WTC11 (cell line): ENCODE data around the gene FHIP1B. TPM values are rescaled to one million over a fixed set of nuclear protein-coding genes. Genes with fewer than 3 reads are reported as not detected.

Experiments used
- ATAC-seq: fragments of 200-7000 bp; cut with Tn5 transposase; 2 replicates; pipeline ENCODE4 v1.10.0; 2021; ENCODE audit warnings: mild to moderate bottlenecking, moderate library complexity
- CTCF ChIA-PET: fragments of 300-600 bp; sonication (Branson Sonifier 250); formaldehyde crosslinking; loops from one replicate; lab custom pipeline; 2021; ENCODE audit warnings: antibody characterized with exemption; lab: Charles Lee
- POLR2A ChIA-PET: fragments of 350-600 bp; sonication (Branson Sonifier 250); formaldehyde crosslinking; loops from one replicate; lab custom pipeline; 2021; ENCODE audit warnings: antibody characterized with exemption; lab: Charles Lee
- DNase-seq: peaks from one replicate; pipeline ENCODE4 v3.0.0; 2021; ENCODE audit warnings: low spot score
- H3K27ac Mint-ChIP-seq: 2 replicates; pipeline ENCODE4 v1.8.0; 2021; ENCODE audit warnings: mixed read lengths
- H3K27me3 Mint-ChIP-seq: 2 replicates; pipeline ENCODE4 v1.8.0; 2021; ENCODE audit warnings: low read depth, mild to moderate bottlenecking, moderate library complexity, mixed read lengths
- H3K36me3 Mint-ChIP-seq: 2 replicates; pipeline ENCODE4 v1.8.0; 2021; ENCODE audit warnings: mixed read lengths
- H3K4me1 Mint-ChIP-seq: 2 replicates; pipeline ENCODE4 v1.8.0; 2022; ENCODE audit warnings: mixed read lengths
- H3K4me3 Mint-ChIP-seq: 2 replicates; pipeline ENCODE4 v1.8.0; 2021; ENCODE audit warnings: mild to moderate bottlenecking, moderate library complexity, mixed read lengths
- H3K9me3 Mint-ChIP-seq: 2 replicates; pipeline ENCODE4 v1.8.0; 2021; ENCODE audit warnings: mixed read lengths
- GTF2I ChIP-seq: fragments of 250-450 bp; sonication (Bioruptor Pico); conservative IDR thresholded peaks from 2 replicates; pipeline ENCODE4 v1.4.0; 2021; ENCODE audit warnings: mild to moderate bottlenecking
- IRF2 ChIP-seq: sonication (generic); formaldehyde crosslinking; IDR thresholded peaks from 2 replicates; pipeline ENCODE4 v1.8.0; 2022; ENCODE audit warnings: low read depth, missing genetic modification reagents, borderline replicate concordance
- SMAD4 ChIP-seq: sonication (generic); formaldehyde crosslinking; IDR thresholded peaks from 2 replicates; pipeline ENCODE4 v1.8.0; 2022; ENCODE audit warnings: mild to moderate bottlenecking, missing genetic modification reagents
- ZNF138 ChIP-seq: sonication (generic); formaldehyde crosslinking; conservative IDR thresholded peaks from 2 replicates; pipeline ENCODE4 v1.8.1; 2022; ENCODE audit warnings: mild to moderate bottlenecking, moderate library complexity, missing genetic modification reagents
- ZNF416 ChIP-seq: fragments of 250-450 bp; sonication (Bioruptor Pico); IDR thresholded peaks from 2 replicates; pipeline ENCODE4 v1.9.0; 2021; ENCODE audit warnings: mild to moderate bottlenecking, inconsistent platforms
- total RNA-seq: library from RNA; stranded (reverse); gene quantifications from 3 replicates; pipeline ENCODE4 v1.2.3, GENCODE V29; 2021
- TF ChIP-seq, protein P1 (sequence below): sonication (generic); formaldehyde crosslinking; IDR thresholded peaks from 2 replicates; pipeline ENCODE4 v1.8.0; 2022; ENCODE audit warnings: mild to moderate bottlenecking, missing genetic modification reagents
- TF ChIP-seq, protein P2 (sequence below): sonication (generic); formaldehyde crosslinking; IDR thresholded peaks from 2 replicates; pipeline ENCODE4 v1.8.0; 2023; ENCODE audit warnings: missing genetic modification reagents, mild to moderate bottlenecking, borderline replicate concordance
- TF ChIP-seq, protein P3 (sequence below): sonication (generic); formaldehyde crosslinking; IDR thresholded peaks from 2 replicates; pipeline ENCODE4 v1.8.0; 2022; ENCODE audit warnings: mild to moderate bottlenecking, missing genetic modification reagents
- TF ChIP-seq, protein P4 (sequence below): fragments of 250-450 bp; sonication (Bioruptor Pico); IDR thresholded peaks from 2 replicates; pipeline ENCODE4 v1.8.0; 2021; ENCODE audit warnings: mild to moderate bottlenecking

The FHIP1B gene
- total RNA-seq, 1 experiment from 2014 or later: 24.8 TPM

DNA sequence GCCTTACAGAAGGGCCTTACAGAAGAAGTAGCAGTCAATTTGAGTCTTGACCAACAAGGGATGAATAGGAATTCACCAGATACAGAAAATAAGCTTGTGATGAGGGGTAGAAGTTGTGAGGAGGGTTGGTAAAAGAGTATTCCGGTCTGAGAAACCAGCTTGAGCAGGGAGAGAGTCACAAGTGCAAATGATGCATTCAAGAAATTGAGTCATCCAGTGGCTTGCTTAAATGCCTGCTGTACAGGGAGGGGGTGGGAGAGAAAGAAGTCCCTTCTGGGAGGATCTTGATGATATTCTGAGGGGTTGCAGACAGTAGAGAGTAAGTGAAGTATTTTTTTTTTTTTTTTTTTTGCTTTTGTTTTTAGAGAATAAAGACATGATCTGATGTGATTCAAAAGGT lies 34.4 kb upstream of the FHIP1B start:
- TF ChIP-seq, protein P1, sequence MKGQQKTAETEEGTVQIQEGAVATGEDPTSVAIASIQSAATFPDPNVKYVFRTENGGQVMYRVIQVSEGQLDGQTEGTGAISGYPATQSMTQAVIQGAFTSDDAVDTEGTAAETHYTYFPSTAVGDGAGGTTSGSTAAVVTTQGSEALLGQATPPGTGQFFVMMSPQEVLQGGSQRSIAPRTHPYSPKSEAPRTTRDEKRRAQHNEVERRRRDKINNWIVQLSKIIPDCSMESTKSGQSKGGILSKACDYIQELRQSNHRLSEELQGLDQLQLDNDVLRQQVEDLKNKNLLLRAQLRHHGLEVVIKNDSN (CRISPR knock-in tag): no peak
- TF ChIP-seq, protein P2, sequence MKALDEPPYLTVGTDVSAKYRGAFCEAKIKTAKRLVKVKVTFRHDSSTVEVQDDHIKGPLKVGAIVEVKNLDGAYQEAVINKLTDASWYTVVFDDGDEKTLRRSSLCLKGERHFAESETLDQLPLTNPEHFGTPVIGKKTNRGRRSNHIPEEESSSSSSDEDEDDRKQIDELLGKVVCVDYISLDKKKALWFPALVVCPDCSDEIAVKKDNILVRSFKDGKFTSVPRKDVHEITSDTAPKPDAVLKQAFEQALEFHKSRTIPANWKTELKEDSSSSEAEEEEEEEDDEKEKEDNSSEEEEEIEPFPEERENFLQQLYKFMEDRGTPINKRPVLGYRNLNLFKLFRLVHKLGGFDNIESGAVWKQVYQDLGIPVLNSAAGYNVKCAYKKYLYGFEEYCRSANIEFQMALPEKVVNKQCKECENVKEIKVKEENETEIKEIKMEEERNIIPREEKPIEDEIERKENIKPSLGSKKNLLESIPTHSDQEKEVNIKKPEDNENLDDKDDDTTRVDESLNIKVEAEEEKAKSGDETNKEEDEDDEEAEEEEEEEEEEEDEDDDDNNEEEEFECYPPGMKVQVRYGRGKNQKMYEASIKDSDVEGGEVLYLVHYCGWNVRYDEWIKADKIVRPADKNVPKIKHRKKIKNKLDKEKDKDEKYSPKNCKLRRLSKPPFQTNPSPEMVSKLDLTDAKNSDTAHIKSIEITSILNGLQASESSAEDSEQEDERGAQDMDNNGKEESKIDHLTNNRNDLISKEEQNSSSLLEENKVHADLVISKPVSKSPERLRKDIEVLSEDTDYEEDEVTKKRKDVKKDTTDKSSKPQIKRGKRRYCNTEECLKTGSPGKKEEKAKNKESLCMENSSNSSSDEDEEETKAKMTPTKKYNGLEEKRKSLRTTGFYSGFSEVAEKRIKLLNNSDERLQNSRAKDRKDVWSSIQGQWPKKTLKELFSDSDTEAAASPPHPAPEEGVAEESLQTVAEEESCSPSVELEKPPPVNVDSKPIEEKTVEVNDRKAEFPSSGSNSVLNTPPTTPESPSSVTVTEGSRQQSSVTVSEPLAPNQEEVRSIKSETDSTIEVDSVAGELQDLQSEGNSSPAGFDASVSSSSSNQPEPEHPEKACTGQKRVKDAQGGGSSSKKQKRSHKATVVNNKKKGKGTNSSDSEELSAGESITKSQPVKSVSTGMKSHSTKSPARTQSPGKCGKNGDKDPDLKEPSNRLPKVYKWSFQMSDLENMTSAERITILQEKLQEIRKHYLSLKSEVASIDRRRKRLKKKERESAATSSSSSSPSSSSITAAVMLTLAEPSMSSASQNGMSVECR (CRISPR knock-in tag): no peak
- no peak for TF ChIP-seq IRF2 (CRISPR knock-in tag)
- no peak for TF ChIP-seq SMAD4
- no peak for TF ChIP-seq ZNF138
- ATAC-seq (no peak), DNase-seq (no peak)
- peaks cover 7% of the 10 kb centered on the region; the same call in 1 of the 2 replicates for H3K4me1 Mint-ChIP-seq
- no peak overlapping the region for H3K27ac Mint-ChIP-seq
- POLR2A ChIA-PET: interaction anchor here (1.2 to 1.3 kb wide), 2 partner anchors 18 to 21 kb away, joined by 3 to 4 read pairs; no protein-coding TSS in a partner anchor
- CTCF ChIA-PET: interaction anchor here (1.0 to 5.8 kb wide), 6 partner anchors 9 to 94 kb away, joined by 3 to 82 read pairs (median 8); partner anchors contain the start of gene CCKBR
- H3K9me3 Mint-ChIP-seq: no peaks in the 10 kb centered on the region
- peaks cover 24% of the 10 kb centered on the region for H3K27me3 Mint-ChIP-seq
- no peak overlapping the region for H3K4me3 Mint-ChIP-seq
- no peaks in the 10 kb centered on the region for H3K36me3 Mint-ChIP-seq

DNA sequence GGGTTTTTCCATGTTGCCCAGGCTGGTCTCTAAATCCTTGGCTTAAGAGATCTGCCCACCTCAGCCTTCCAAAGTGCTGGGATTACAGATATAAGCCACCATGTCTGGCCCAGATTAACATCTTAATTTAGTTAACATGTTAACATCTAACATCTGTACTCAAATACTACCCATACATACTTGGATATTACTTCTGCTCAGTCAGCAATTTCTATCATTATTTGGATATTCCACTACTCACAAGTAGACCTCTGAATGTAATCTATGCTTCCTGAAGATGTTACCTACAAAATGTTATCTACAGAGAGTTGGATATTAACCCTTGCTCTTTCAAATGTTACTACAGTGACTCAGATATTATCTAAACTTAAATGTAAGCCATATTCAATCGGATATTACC lies 29.2 kb upstream of the FHIP1B start:
- Mint-ChIP-seq H3K27me3 (peaks cover 2% of the 10 kb centered on the region), H3K27ac (no peak overlapping the region), H3K4me3 (no peak overlapping the region), H3K4me1 (no peaks in the 10 kb centered on the region), H3K9me3 (no peaks in the 10 kb centered on the region), H3K36me3 (no peaks in the 10 kb centered on the region)
- DNase-seq (no peak), ATAC-seq (no peak)
- no peak for TF ChIP-seq IRF2 (CRISPR knock-in tag)
- POLR2A ChIA-PET: interaction anchor here (0.7 kb wide), 1 partner anchor 84 kb away, joined by 5 read pairs; no protein-coding TSS in a partner anchor
- CTCF ChIA-PET: interaction anchor here (2.5 to 5.4 kb wide), 2 partner anchors 13 to 18 kb away, joined by 10 to 61 read pairs; no protein-coding TSS in a partner anchor

DNA sequence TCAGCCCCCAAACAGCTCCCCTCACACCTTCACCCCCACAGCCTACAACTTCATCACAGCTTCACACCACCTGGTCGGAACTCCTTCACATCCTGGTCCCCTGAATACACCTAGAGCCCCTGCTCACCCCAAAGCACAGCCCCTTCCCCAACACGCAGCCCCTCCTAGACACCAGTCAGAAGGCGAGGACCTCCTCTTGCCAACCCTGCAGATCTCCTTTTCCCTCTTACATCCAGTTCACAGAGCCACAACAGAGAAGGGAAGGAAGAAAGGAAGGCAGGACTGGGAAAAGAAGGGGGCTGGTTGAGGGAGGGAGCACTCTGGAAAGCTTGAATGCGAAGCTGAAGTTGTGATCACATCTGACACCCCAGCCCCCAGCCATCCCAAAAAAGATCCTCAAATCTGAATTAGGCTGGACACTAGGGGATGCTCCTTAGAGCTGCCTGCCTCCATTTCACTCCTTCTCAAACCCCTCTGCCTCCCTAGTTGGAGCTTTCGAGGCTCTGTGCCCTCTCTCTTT lies 25.8 kb upstream of the FHIP1B start:
- ChIA-PET CTCF (interaction anchor here (0.6 to 5.4 kb wide), 11 partner anchors 9 to 665 kb away, joined by 3 to 85 read pairs (median 32); no protein-coding TSS in a partner anchor), POLR2A (interaction anchor here (3.0 kb wide), 1 partner anchor 60 kb away, joined by 9 read pairs; the partner anchor contains the start of gene CAVIN3)
- no peaks in the 10 kb centered on the region; the same call in 1 of the 2 replicates for H3K27me3 Mint-ChIP-seq
- no peaks in the 10 kb centered on the region for H3K36me3 Mint-ChIP-seq
- no peaks in the 10 kb centered on the region for H3K4me1 Mint-ChIP-seq
- no peak for DNase-seq
- H3K4me3 Mint-ChIP-seq: no peak overlapping the region
- no peak for TF ChIP-seq ZNF416 (CRISPR knock-in tag)
- TF ChIP-seq, protein P3, sequence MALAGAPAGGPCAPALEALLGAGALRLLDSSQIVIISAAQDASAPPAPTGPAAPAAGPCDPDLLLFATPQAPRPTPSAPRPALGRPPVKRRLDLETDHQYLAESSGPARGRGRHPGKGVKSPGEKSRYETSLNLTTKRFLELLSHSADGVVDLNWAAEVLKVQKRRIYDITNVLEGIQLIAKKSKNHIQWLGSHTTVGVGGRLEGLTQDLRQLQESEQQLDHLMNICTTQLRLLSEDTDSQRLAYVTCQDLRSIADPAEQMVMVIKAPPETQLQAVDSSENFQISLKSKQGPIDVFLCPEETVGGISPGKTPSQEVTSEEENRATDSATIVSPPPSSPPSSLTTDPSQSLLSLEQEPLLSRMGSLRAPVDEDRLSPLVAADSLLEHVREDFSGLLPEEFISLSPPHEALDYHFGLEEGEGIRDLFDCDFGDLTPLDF: no peak
- no peak for TF ChIP-seq GTF2I (CRISPR knock-in tag)
- TF ChIP-seq, protein P4, sequence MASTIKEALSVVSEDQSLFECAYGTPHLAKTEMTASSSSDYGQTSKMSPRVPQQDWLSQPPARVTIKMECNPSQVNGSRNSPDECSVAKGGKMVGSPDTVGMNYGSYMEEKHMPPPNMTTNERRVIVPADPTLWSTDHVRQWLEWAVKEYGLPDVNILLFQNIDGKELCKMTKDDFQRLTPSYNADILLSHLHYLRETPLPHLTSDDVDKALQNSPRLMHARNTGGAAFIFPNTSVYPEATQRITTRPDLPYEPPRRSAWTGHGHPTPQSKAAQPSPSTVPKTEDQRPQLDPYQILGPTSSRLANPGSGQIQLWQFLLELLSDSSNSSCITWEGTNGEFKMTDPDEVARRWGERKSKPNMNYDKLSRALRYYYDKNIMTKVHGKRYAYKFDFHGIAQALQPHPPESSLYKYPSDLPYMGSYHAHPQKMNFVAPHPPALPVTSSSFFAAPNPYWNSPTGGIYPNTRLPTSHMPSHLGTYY (CRISPR knock-in tag): no peak
- H3K27ac Mint-ChIP-seq: no peak overlapping the region
- ATAC-seq: peak; percentile 11
- no peaks in the 10 kb centered on the region for H3K9me3 Mint-ChIP-seq
